Effector CD4-positive, alpha-beta T cell (primary cell): Measurements from ENCODE around the gene IL16.
"Not testable (repeated sequence)": the region's sequence is repeated elsewhere in the genome, so short reads cannot be mapped to it uniquely, and the experiment has no call there.

Source experiments
- DNase-seq: peaks from one replicate; pipeline ENCODE4 v3.0.0-alpha.2; 2020

The IL16 gene

DNA sequence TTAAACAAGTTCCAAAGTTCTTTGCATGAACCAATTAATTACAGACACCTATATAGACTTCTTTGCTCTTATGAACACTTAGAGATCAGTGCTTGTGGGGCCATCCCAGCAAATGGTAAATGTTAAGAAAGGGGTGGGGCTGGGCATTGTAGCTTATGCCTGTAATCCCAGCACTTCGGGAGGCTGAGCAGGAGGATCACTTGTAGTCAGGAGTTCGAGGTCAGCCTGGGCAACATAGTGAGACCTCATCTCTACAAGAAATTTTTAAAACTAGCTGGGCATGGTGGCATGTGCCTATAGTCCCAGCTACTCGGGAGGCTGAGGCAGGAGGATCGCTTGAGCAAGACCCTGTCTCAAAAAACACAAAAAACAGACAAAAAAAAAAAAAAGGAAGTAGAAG is 146.7 kb downstream of the IL16 start:
- DNase-seq = no peak

DNA sequence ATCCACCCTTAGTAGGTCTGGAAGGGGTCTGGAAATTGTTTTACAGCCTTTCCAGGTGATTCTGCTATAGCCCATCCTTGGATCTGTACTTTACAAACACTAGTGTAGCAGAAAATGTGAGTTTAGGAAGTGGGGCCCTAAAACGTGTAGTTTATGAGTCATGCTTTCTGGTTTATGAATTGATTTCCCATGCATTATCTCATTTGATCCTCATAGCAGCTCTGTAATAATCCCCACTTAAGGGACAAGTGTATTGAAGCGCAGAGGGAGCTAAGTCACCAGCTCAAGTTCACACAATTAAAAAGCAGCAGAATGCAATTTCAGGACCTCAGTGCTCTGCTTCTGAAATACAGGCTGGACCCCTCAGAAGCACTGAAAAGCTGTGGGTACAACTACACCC is 149.9 kb downstream of the IL16 start:
- DNase-seq = no peak

DNA sequence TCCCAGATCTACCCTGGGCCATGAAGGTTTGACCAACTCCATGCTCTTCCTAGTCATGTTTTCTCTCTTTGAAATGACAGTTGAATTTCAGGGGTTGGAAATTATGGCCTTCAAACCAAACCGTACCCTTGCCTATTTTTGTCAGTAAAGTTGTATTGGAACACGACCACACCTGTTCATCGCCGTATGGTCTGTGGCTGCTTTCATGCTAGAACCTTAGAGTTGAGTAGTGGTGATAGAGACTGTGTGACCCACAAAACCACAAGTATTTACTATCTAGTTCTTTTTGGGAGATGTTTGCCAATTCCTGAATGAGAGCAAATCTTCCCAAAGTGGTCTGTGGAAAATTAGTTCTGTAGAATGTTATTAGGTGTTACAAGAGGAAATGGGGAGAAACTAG is 151.2 kb downstream of the IL16 start:
- no peak for DNase-seq

DNA sequence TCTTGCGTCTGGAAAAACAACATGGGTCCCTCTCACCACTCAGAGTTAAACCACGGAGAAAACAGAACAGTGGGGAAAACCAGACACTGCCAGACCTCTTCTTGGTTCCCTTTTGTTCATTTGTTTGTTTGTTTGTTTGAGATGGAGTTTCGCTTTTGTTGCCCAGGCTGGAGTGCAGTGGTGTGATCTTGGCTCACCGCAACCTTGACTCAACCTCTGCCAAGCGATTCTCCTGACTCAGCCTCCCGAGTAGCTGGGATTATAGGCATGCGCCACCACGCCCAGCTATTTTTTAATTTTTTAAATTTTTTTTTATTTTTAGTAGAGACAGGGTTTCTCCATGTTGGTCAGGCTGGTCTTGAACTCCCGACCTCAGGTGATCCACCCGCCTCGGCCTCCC is 152.0 kb downstream of the IL16 start:
- not testable (repeated sequence) for DNase-seq

DNA sequence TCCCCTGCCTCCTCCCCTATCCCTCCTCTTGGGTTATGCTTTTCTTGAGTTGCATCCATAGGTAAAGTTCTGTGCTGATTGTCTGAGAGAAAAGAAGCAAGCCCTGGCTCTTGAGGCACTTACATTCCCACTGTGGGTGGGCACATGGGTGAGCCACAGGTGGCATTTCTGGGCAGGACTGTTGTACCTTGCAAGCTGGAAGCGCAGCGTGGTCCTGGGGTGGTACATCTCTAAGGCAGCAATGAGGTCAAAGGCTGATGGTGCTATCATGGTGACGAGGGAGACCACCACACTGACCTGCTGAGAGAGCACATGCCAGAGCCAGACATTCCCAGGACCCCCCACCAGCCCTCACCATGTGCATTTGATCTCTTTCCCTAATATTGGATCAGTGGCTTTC is 152.6 kb downstream of the IL16 start:
- DNase-seq = no peak

DNA sequence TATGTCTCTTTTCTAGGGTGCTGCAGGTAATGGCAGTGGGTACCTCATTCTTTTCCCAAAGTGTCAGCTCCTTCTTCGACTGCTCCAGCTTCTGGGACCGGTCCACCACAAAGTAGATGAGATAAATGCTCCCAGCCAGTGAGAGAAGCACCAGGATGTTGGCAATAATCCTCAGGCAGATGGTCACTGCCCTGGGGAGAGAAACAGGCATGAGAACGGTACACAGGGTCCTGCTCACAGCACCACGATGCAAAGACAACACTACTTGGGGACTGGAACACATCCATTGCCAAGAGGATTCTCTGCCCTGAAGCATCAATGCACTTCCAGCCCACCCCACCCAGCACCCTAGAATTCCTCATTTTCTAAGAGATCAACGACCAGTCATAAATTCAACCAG is 155.0 kb downstream of the IL16 start:
- no peak for DNase-seq

DNA sequence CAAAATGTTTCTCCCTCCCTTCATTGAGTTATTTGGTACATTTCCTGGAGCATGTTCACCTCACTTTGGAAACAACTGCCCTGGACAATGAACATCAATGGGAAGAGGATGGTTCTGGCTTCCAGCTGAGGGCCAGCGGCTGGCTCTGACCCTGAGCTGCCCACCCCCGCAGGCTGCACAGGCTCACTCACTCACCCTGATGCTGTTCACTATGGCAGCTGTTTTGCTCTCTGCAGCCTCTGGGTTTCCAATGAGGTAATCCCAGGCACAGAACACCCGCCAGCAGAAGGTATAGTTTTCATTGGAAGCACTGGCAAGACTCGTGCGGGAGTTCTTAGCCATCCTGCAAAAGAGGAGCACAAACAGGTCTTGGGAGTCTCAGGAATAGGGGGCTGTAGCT is 159.6 kb downstream of the IL16 start:
- no peak for DNase-seq

DNA sequence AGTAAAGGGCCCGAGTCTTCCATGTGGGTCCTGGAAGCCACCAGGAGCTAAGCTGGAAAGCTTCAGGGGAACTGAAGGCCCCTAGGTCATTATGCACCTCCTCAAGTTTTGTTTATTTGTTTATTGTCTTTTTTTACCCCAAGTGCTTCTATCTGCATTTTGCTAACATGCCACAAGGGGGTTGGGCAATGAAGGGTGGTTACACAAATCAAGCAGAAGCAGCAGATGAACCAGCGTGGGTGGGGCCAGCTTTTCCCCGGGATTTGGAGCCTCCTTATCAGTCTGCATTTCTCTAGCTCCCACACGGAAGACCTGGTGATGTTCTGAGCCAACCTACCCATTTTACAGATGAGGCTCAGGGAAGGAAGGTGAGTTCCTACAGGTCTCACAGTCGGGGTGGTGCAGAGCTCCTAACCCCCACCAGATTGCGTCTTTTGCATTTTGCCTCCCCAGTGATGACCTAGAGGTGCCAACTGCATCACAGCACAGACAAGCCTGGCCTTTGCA is 160.6 kb downstream of the IL16 start:
- DNase-seq = no peak

DNA sequence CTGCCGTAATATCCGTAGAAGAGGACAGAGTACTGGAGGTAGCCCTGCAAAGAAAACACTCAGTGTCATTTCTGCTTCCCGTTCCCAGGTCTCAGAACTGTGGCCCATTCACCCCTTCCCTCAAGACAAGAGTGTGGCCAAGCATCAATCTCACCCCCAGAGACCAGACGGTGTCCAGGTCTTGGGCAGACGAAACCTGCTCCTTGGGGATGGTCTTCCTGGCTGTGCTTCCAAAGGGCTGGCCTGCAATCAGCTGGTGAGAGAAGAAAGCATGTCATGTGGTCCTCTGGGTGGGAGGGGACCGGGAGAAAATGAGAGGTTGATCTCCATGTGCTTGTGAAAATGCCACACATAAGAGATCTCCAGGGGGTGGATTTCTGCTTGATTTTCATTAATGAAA is 161.6 kb downstream of the IL16 start:
- no peak for DNase-seq

DNA sequence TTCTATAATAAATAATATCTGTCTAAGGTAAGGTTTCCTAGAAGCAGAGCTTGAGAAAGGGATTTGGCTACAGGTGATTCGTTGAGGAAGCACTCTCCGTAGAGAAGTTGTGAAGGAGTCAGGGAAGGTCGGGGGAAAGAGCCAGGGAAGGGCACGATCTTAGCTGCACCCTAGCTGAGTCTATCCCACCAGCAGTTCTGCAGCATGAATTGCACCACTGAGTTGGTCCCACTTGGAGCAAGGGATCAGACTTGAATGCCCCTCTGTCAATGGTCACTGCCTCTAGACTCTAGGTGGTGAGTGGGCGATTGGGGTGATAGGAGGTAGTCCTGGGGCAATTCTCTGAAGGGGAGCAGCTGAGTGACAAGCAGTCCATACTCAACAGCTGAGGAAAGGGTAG is 163.8 kb downstream of the IL16 start:
- DNase-seq = no peak

DNA sequence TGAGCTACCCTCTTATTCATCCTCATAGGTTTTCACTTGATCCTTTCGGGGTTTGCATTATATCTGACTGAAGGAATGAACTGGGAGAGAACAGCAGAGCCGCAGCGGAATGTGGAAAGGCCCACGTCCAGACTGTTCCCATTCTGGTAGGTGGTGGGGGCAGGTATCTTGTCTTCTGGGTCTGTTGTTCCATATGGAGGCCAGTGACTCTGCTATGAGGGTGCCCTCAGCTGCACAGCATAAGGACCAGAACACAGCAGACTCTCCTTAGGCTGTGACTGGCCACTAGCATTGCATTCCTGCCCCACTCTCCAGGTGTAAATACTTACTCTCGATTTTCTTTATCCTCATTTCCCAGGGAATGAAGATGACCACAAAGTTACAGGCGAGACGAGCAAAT is 165.2 kb downstream of the IL16 start:
- no peak for DNase-seq

DNA sequence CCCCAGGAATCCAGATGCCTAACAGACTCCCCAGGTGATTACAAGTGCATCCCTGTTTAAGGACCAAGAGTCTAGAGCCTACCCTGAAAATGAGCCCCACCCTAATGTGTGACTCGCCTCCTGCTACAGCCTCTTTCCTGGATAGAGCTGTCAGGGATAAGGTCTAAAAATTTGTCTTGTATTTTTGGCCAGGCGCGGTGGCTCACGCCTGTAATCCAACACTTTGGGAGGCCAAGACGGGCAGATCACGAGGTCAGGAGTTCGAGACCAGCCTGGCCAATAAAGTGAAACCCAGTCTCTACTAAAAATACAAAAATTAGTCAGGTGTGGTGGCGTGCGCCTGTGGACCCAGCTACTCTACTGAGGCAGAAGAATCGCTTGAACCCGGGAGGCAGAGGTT is 166.1 kb downstream of the IL16 start:
- no peak for DNase-seq

DNA sequence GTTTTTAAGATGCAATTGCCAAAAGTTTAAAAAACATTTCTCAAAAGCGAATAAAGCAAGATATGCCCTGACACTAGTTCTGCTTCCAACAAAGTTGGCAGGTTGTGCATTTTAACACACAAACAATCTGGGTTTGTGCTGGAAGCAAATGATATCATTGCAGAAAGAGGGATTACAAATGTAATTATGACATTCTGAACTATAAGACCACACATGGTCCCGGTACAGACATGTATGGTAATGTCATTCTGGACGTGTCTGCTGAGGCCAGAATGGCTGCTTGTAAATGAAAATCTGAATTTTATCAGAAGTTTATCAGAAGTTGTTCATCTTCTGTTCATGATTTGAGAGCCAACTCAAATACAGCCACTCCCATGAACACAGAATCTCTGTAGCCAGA is 166.6 kb downstream of the IL16 start:
- no peak for DNase-seq
